Immature natural killer cell (primary cell): ENCODE measurements around the gene HK2. TPM values are rescaled to one million over a fixed set of nuclear protein-coding genes. Genes with fewer than 3 reads are reported as not detected.
A peak's percentile ranks its signal among the peaks of the same experiment; 100 is the strongest.
"Not testable (repeated sequence)": the region's sequence is repeated elsewhere in the genome, so short reads cannot be mapped to it uniquely, and the experiment has no call there.

Source experiments
- DNase-seq, 3 donors: peaks; one replicate each; pipeline ENCODE4 v3.0.0; 2022; ENCODE audit warnings: mixed read lengths in 1 of 3
- H3K27ac Mint-ChIP-seq, 6 donors: one replicate each; pipeline ENCODE4 v1.8.0; 2020; ENCODE audit warnings: mixed read lengths in 6 of 6, mild to moderate bottlenecking in 5 of 6, inconsistent platforms in 4 of 6, moderate library complexity in 3 of 6
- H3K27me3 Mint-ChIP-seq, 3 donors: one replicate each; pipeline ENCODE4 v1.8.0; 2020 to 2021; ENCODE audit warnings: low read depth in 3 of 3, mild to moderate bottlenecking in 3 of 3, mixed read lengths in 3 of 3, moderate library complexity in 3 of 3, inconsistent platforms in 1 of 3
- H3K36me3 Mint-ChIP-seq, 3 donors: one replicate each; pipeline ENCODE4 v1.8.0; 2020; ENCODE audit warnings: mixed read lengths in 3 of 3, inconsistent platforms in 2 of 3, mild to moderate bottlenecking in 2 of 3
- H3K4me1 Mint-ChIP-seq, 2 donors: one replicate each; pipeline ENCODE4 v1.8.0; 2020; ENCODE audit warnings: inconsistent platforms in 2 of 2, mild to moderate bottlenecking in 2 of 2, mixed read lengths in 2 of 2, moderate library complexity in 1 of 2
- H3K4me3 Mint-ChIP-seq, 5 donors: one replicate each; pipeline ENCODE4 v1.8.0; 2020; ENCODE audit warnings: mild to moderate bottlenecking in 5 of 5, mixed read lengths in 5 of 5, inconsistent platforms in 3 of 5, moderate library complexity in 3 of 5
- H3K9me3 Mint-ChIP-seq, 6 donors: one replicate each; pipeline ENCODE4 v1.8.0; 2020; ENCODE audit warnings: mild to moderate bottlenecking in 6 of 6, mixed read lengths in 6 of 6, inconsistent platforms in 4 of 6, moderate library complexity in 3 of 6
- polyA plus RNA-seq, 3 donors: library from polyadenylated mRNA; unstranded; fragments of 300-500 nt; fragmentation: Illumina TruSeq; gene quantifications; one replicate each; pipeline ENCODE4 v1.2.3, GENCODE V29; 2021

HK2 gene
- polyA plus RNA-seq, 3 donors from 2014 or later = 0.04 to 0.77 (median 0.19) TPM

DNA sequence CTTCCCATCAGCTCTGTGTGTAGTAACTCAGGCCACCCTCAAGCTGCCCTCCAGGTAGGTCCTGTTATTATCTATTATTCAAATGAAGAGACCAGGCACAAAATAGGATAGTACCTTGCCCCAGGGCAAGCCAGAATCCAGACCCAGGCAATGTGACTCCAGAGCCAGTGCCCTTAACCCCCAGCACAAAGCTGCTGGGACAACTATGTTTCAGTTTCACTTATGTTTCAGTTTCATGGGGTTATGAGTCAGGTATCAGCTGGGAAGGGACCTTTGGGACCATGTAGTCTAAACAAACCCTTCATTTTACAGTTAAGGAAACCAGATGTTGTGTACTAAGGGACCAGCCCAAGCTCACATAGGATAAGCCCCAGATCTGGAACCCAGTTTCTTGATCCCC, 10.0 kb downstream of the HK2 start:
- H3K4me1 Mint-ChIP-seq = peaks cover 7 to 15% of the 10 kb centered on the region in 2 donors
- H3K27me3 Mint-ChIP-seq = peaks cover 0 to 4% (median 3%) of the 10 kb centered on the region in 3 donors
- no peaks in the 10 kb centered on the region for H3K9me3 Mint-ChIP-seq
- no peak overlapping the region for H3K4me3 Mint-ChIP-seq
- DNase-seq = no peak
- peak overlapping the region in 2 of 6 donors; percentile 24 to 55 for H3K27ac Mint-ChIP-seq
- H3K36me3 Mint-ChIP-seq = no peaks in the 10 kb centered on the region

DNA sequence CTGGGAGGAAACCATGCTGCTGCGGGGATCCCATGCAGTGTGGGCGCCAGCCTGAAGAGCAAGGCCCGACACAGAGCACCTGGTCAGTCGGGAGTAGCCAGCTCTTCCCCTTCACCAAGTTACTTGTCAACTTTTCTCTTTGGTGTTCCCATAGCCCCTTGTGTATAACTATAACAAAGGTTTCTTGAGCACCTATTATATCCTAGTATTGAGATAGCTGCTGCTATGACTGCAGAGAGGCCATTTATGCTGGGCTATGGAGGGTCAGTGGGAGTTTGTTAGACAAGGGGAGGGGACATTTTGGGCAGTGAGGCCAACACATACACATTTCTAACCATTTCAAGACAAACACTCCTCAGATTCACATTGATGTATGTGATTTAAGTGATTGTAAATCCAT, 10.8 kb downstream of the HK2 start:
- Mint-ChIP-seq H3K27me3 (peaks cover 0 to 4% (median 3%) of the 10 kb centered on the region in 3 donors), H3K4me1 (peaks cover 15 to 23% of the 10 kb centered on the region in 2 donors), H3K36me3 (no peaks in the 10 kb centered on the region), H3K4me3 (no peak overlapping the region), H3K9me3 (no peaks in the 10 kb centered on the region), H3K27ac (no peak overlapping the region)
- no peak for DNase-seq

DNA sequence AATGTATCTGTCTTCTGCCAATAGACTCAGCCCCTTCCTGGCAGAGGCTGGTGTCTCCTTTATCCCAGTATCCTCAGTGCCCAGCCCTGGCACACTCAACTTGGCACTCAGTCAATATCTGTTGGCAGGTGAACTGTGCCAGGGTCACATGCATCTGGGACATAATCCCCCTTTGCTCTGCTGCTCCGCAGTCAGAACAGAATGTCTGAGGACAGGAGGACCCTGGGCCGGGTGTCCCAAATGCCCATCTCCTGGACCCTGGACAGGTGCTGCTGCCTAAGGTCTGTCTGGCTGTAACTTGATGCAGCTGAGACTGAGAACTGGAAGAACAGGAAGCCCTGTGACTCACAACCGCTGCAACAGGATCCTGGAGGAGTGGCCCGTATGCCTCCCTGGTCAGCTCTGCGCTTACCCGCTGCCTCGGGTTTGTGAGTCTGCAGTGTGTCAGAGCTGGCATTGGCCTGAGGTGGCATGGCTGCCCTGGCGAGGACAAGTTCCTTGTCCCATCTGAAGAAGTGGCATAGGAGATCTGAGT, 11.4 kb downstream of the HK2 start:
- Mint-ChIP-seq H3K9me3 (no peaks in the 10 kb centered on the region), H3K27ac (no peak overlapping the region), H3K36me3 (no peaks in the 10 kb centered on the region), H3K4me1 (peaks cover 21 to 29% of the 10 kb centered on the region in 2 donors), H3K27me3 (peaks cover 0 to 4% (median 3%) of the 10 kb centered on the region in 3 donors), H3K4me3 (no peak overlapping the region)
- no peak for DNase-seq

DNA sequence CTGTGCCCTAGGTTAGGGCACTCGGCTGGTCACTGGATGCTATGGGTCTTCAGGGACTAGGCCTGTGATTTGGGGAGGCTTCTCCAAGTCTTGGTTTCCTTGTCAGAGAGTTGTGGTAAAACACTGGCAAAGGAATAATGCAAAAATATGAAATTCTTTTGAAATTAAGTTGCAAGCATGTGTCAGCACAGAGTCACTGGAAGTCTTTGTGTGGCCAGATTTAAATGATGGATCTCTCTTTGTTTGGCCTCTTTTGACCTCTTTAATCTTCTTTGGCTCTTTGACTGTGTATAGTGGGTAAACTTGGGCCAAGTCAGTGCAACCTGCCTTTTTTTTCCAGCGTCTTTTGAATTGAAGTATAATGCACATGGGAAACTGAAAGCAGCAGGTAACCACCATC, 12.1 kb downstream of the HK2 start:
- no peak overlapping the region for H3K4me3 Mint-ChIP-seq
- no peaks in the 10 kb centered on the region for H3K36me3 Mint-ChIP-seq

DNA sequence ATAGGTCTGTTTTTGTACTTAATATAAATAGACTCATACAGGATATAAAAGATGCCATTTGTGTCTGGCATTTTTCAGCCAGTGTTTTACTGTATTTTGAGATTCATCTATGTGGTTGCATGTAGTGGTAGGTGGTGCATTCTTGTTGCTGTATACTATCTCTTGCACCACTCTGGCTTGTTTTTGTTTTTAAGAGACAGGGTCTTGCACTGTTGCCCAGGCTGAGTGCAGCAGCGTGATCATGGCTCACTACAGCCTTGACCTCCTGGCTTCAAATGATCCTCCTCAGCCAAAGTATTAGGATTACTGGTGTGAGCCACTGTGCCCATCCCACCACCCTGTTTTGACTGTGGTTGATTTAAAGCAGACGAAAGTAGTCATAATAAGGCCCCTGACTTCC, 12.6 kb downstream of the HK2 start:
- H3K9me3 Mint-ChIP-seq = no peaks in the 10 kb centered on the region
- H3K4me1 Mint-ChIP-seq = peaks cover 22 to 35% of the 10 kb centered on the region in 2 donors
- no peak for DNase-seq
- H3K4me3 Mint-ChIP-seq = no peak overlapping the region
- no peaks in the 10 kb centered on the region for H3K36me3 Mint-ChIP-seq
- peaks cover 0 to 4% (median 3%) of the 10 kb centered on the region in 3 donors for H3K27me3 Mint-ChIP-seq
- H3K27ac Mint-ChIP-seq = no peak overlapping the region

More for the DNA sequence above, 12.1 kb downstream of the HK2 start:
- H3K27me3 Mint-ChIP-seq = peaks cover 0 to 4% (median 3%) of the 10 kb centered on the region in 3 donors
- DNase-seq = no peak
- H3K27ac Mint-ChIP-seq = no peak overlapping the region
- H3K9me3 Mint-ChIP-seq = no peaks in the 10 kb centered on the region
- H3K4me1 Mint-ChIP-seq = peaks cover 22 to 35% of the 10 kb centered on the region in 2 donors

DNA sequence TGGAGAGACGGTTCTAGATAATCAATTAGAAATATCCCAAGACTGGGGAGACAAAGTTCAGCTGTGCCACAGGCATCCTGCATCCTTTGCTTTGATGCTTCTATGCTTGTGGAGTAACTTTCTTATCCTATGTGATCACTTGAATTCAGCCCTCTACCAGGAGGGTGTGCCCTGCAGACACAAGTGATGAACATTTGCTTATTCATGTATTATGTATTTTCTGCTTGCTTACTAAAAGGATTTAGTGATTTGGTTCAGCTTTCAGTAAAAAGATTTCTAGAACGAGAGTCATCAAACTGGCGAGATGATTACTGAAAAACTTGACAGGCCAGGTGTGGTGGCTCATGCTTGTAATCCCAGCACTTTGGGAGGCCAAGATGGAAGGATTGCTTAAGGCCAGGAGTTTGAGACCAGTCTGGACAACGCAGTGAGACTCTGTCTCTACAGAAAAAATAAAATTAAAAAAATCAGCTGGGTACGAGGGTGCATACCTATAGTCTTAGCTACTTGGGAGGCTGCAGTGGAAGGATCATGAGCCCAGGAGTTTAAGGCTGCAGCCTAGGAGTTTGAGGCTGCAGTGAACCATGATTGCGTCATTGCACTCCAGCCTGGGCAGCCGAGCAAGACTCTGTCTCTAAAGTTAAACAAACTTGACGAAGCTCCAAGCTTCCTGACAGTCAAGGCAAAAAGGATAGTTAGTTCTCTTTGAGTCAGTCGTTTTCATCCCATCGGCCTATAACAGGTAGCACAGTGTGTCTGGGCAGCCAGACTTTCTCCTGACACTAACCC, 13.3 kb downstream of the HK2 start:
- no peaks in the 10 kb centered on the region for H3K9me3 Mint-ChIP-seq

DNA sequence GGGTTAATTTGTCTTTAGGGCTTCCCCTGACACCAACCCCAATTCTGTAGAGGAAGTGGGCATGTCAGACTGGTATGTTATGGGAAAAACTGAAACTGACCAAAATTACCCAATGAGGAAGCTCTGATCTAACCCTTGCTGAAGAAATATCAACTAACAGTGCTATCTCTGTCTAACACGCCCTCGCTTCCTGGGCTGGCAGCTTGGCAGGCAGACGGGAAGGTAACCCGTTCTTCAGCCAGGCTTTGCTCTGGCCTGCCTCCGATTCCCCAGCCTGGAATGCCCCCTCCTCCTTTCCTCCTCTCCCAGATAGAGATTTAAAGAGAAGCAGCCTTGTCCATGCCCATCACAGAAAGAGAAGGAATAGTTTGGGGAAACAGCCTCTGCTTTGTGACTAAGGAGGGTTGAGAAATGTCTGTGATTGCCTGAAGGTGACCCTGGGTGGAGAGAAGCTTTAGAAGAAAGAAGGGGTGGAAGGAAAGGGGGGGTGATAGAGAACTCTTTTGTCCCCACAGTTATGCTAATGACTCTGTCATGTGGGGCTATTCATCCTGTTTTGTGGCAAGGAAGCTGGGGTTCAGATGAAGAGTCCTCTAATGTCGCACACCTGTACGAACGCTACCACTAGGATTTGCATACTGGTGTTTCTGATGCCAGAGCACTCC, 15.4 kb downstream of the HK2 start:
- peak overlapping the region; percentile 67 to 96 (median 88) for H3K27ac Mint-ChIP-seq
- H3K36me3 Mint-ChIP-seq = no peaks in the 10 kb centered on the region
- H3K9me3 Mint-ChIP-seq = no peaks in the 10 kb centered on the region
- DNase-seq = peak; percentile 26 to 39 (median 30)
- peaks cover 22 to 28% of the 10 kb centered on the region in 2 donors for H3K4me1 Mint-ChIP-seq
- H3K4me3 Mint-ChIP-seq = peak overlapping the region; percentile 61 to 75 (median 71)
- no peaks in the 10 kb centered on the region for H3K27me3 Mint-ChIP-seq

More for the DNA sequence above, 13.3 kb downstream of the HK2 start:
- DNase-seq = no peak
- no peaks in the 10 kb centered on the region for H3K36me3 Mint-ChIP-seq
- no peak overlapping the region for H3K4me3 Mint-ChIP-seq
- H3K27ac Mint-ChIP-seq = no peak overlapping the region
- peaks cover 0 to 4% (median 3%) of the 10 kb centered on the region in 3 donors for H3K27me3 Mint-ChIP-seq
- H3K4me1 Mint-ChIP-seq = peaks cover 22 to 35% of the 10 kb centered on the region in 2 donors

DNA sequence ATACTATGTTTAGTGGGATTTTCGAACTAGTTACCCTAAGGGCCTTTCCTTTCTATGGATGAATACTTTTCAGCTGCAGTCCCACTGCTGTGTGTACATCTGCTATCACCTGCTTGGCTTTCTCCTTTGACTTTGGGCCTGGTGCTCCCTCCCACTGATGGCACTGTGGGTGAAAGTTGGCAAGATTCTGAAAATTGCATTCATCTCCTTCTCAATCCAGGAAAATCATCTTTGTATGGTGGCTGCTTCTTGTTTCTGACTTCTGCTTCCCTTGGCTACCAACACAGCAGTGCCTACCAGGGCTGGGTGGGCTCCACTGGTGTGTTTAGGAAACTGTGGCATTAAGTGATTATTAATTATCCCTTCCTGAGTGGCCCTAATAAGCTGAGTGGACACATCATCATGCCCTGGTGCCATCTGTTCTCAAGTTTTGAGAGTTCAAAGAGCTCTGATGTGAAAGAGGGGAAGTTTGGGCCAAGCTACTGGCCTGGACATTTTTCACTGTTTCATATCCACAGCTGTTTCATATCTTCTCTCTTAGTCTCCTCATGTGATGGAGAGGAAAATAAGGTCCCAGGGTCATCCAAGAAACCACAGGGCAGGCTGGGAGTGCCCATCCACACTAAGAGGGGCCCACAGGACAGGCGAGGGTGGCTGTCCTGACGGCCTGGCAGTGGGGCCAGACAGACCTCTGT, 16.7 kb downstream of the HK2 start:
- Mint-ChIP-seq H3K36me3 (no peaks in the 10 kb centered on the region), H3K27ac (peak overlapping the region; percentile 5 to 88 (median 56)), H3K27me3 (no peaks in the 10 kb centered on the region), H3K4me1 (peaks cover 22 to 27% of the 10 kb centered on the region in 2 donors), H3K4me3 (peak overlapping the region in 1 of 5 donors; percentile 17), H3K9me3 (no peaks in the 10 kb centered on the region)
- DNase-seq = no peak

DNA sequence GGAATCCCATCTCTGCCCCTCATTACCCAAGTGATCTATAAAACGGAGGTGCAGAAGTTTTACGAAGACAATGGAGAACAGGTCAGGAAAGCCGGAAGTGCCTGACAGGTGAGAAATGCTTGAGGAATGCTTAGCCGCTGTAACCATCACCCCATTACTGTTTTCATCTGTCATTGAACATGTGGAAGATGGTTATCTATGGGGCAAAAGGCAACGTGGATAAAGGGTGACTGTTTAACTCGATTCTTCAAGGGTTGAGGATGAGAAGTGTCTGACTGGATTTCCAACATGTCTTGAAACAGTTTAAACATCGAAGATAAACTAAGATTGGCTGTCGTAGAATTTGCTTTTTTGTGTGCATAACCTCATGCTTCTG, 17.3 kb downstream of the HK2 start:
- H3K27ac Mint-ChIP-seq = peak overlapping the region in 1 of 6 donors; percentile 82
- H3K9me3 Mint-ChIP-seq = no peaks in the 10 kb centered on the region
- H3K4me3 Mint-ChIP-seq = no peak overlapping the region
- no peaks in the 10 kb centered on the region for H3K36me3 Mint-ChIP-seq
- H3K27me3 Mint-ChIP-seq = peaks cover 0 to 1% (median 0%) of the 10 kb centered on the region in 3 donors
- DNase-seq = no peak
- peaks cover 22 to 27% of the 10 kb centered on the region in 2 donors for H3K4me1 Mint-ChIP-seq

DNA sequence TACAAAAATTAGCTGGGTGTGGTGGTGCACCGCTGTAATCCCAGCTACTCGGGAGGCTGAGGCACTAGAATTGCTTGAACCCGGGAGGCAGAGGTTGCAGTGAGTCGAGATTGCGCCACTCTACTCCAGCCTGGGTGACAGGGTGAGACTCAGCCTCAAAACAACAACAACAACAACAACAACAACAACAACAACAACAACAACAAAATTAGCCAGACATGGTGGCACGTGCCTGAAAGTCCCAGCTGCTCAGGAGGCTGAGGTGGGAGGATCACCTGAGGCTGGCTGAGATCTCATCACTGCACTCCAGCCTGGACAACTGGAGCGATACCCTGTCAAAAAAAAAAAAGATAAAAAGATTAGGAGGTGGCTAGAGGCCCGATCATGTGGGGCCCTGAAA, 19.4 kb downstream of the HK2 start:
- not testable (repeated sequence) for H3K27ac Mint-ChIP-seq, H3K36me3 Mint-ChIP-seq, H3K9me3 Mint-ChIP-seq, H3K4me3 Mint-ChIP-seq, H3K27me3 Mint-ChIP-seq, DNase-seq
- H3K4me1 Mint-ChIP-seq = peaks cover 22 to 25% of the 10 kb centered on the region in 2 donors

DNA sequence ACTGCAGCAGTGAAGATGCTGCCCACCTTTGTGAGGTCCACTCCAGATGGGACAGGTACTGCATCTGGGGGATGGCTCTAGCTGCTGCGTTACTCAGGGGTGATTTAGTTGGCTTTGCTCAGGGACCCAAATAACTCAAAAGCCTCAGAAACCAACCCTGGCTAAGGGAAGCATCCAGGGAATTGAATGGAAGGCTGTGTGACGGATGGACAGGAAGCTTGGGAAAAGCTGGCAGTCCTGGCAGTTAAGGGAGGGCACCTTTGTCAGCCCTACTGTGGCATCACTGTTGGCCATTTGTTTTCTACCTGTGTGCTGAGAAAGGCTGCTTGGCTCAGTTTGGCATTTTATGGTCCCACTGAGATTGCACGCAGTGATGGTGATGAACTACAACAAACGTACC, 20.5 kb downstream of the HK2 start:
- no peak for DNase-seq
- H3K27ac Mint-ChIP-seq = no peak overlapping the region
- H3K9me3 Mint-ChIP-seq = no peaks in the 10 kb centered on the region
- peaks cover 0 to 1% (median 0%) of the 10 kb centered on the region in 3 donors for H3K27me3 Mint-ChIP-seq
- H3K4me3 Mint-ChIP-seq = no peak overlapping the region
- H3K4me1 Mint-ChIP-seq = peaks cover 12 to 15% of the 10 kb centered on the region in 2 donors
- H3K36me3 Mint-ChIP-seq = no peaks in the 10 kb centered on the region

DNA sequence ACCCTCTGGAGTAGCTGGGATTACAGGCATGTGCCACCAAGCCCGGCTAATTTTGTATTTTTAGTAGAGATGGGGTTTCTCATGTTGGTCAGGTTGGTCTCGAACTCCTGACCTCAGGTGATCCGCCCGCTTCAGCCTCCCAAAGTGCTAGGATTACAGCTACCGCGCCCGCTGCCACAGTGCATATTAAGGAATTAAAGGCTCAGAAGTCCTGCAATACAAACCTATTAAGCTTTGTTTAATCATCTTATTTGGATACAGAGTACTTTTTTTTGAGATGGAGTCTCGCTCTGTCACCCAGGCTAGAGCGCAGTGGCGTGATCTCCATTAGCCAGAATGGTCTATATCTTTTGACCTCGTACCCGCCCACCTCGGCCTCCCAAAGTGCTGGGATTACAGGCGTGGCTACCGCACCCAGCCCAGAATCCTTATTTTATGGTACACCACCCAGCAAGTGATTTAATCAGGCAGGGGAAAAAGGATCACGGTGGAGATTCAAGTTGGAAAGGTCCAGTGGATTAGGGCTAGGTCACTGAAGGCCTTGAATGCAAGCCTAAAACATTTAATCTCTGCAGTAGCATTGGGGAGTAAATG, 21.3 kb downstream of the HK2 start:
- not testable (repeated sequence) for H3K36me3 Mint-ChIP-seq, H3K9me3 Mint-ChIP-seq, H3K27ac Mint-ChIP-seq

DNA sequence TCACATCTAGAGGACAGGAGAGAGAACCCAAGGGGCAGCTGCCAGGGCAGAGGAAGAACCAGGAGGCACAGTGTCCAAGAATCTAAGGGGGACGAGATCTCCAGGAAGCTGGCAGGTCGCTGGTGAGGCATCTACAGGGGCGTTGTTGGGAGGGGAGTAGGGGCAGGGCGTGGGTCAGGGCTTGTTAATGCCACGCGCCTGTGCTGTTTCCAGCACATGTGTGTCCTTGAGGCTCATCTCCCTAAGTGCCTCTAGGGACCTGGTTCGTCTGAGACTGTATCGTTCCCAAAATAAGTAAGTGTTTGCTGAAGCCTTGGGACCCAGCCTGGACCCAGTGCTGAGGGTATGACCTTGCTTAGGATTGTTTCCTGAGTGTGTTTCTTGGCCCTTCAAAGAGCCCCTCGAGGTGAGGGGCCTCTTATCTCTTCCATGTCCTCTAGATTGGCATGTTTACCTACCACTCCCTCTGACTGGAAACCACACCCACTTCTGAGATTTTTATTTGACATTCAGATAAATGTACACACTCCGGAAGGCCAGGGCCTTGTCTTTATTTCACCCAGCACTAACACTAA, 22.2 kb downstream of the HK2 start:
- no peak overlapping the region for H3K4me3 Mint-ChIP-seq
- no peaks in the 10 kb centered on the region for H3K36me3 Mint-ChIP-seq
- no peaks in the 10 kb centered on the region for H3K4me1 Mint-ChIP-seq
- DNase-seq = no peak
- H3K9me3 Mint-ChIP-seq = no peaks in the 10 kb centered on the region
- peaks cover 0 to 1% (median 0%) of the 10 kb centered on the region in 3 donors for H3K27me3 Mint-ChIP-seq
- H3K27ac Mint-ChIP-seq = no peak overlapping the region

More for the DNA sequence above, 21.3 kb downstream of the HK2 start:
- H3K4me1 Mint-ChIP-seq, DNase-seq, H3K4me3 Mint-ChIP-seq, H3K27me3 Mint-ChIP-seq: not testable (repeated sequence)
